OCI-LY7 (cell line): Measurements from ENCODE around the gene RGCC. TPM values are rescaled to one million over a fixed set of nuclear protein-coding genes. Genes with fewer than 3 reads are reported as not detected.

ENCODE experiments used
- BruUV-seq: library from RNA; stranded (reverse); fragments of 400-500 nt; replicated peaks from 2 replicates; lab custom pipeline; 2021; lab: Mats Ljungman, UMichigan
- CTCF ChIA-PET: fragments of 300-600 bp; sonication (Branson Sonifier 250); formaldehyde crosslinking; loops from one replicate; lab custom pipeline; 2022; ENCODE audit warnings: antibody characterized with exemption; ENCODE audit not compliant: unreplicated experiment; lab: Charles Lee
- POLR2A ChIA-PET: fragments of 300-600 bp; sonication (Branson Sonifier 250); formaldehyde crosslinking; loops from one replicate; lab custom pipeline; 2022; ENCODE audit warnings: antibody characterized with exemption; lab: Charles Lee
- DNase-seq: peaks from one replicate; pipeline ENCODE4 v3.0.0-alpha.2; 2015; ENCODE audit warnings: low spot score
- H2AFZ ChIP-seq: fragments of 200-600 bp; sonication (generic), shearing (Covaris generic); 2 replicates; pipeline ENCODE4 v1.6.1; 2014; ENCODE audit warnings: mild to moderate bottlenecking, antibody characterized with exemption, low read length, moderate library complexity
- H3K27ac ChIP-seq: fragments of 200-600 bp; sonication (generic); 2 replicates; pipeline ENCODE4 v1.5.1; 2014; ENCODE audit warnings: mixed run types, low read depth, mild to moderate bottlenecking, moderate library complexity, low read length, inconsistent platforms; ENCODE audit not compliant: poor library complexity, severe bottlenecking
- H3K36me3 ChIP-seq: fragments of 200-600 bp; sonication (generic); 2 replicates; pipeline ENCODE4 v1.6.1; 2014; ENCODE audit warnings: mild to moderate bottlenecking, antibody characterized with exemption, low read length, moderate library complexity, mixed read lengths; ENCODE audit not compliant: insufficient read depth
- H3K4me1 ChIP-seq: fragments of 200-600 bp; sonication (generic); 2 replicates; pipeline ENCODE4 v1.5.1; 2014; ENCODE audit warnings: mild to moderate bottlenecking, low read length; ENCODE audit not compliant: insufficient read depth, poor library complexity, severe bottlenecking
- H3K4me2 ChIP-seq: fragments of 200-600 bp; sonication (generic); 2 replicates; pipeline ENCODE4 v1.6.1; 2014; ENCODE audit warnings: mild to moderate bottlenecking, low read length
- H3K4me3 ChIP-seq: fragments of 200-600 bp; sonication (generic); 2 replicates; pipeline ENCODE4 v1.5.1; 2014; ENCODE audit warnings: mild to moderate bottlenecking, low read depth, low read length; ENCODE audit not compliant: poor library complexity, severe bottlenecking
- H3K79me2 ChIP-seq: fragments of 200-600 bp; sonication (generic); 2 replicates; pipeline ENCODE4 v1.6.1; 2016; ENCODE audit warnings: low read depth, mild to moderate bottlenecking, low read length, moderate library complexity, mixed read lengths; ENCODE audit not compliant: insufficient read depth
- H3K9me2 ChIP-seq: fragments of 200-600 bp; sonication (generic); 2 replicates; pipeline ENCODE4 v1.6.1; 2016; ENCODE audit warnings: mild to moderate bottlenecking, low read length, mixed read lengths; ENCODE audit not compliant: insufficient read depth
- H3K9me3 ChIP-seq: fragments of 200-600 bp; sonication (generic); 2 replicates; pipeline ENCODE4 v1.6.1; 2014; ENCODE audit warnings: mild to moderate bottlenecking, mixed run types, low read length, mixed read lengths
- H4K20me1 ChIP-seq: fragments of 200-600 bp; sonication (generic); 2 replicates; pipeline ENCODE4 v1.6.1; 2014; ENCODE audit warnings: mild to moderate bottlenecking, antibody characterized with exemption, low read length, moderate library complexity, mixed read lengths; ENCODE audit not compliant: insufficient read depth
- EZH2phosphoT487 ChIP-seq: fragments of 200-600 bp; sonication (generic); IDR thresholded peaks from 2 replicates; pipeline ENCODE4 v1.6.1; 2018; ENCODE audit warnings: low read depth, borderline replicate concordance, mild to moderate bottlenecking, mixed run types, antibody characterized with exemption, low read length, moderate library complexity, mixed read lengths
- intact Hi-C: fragments of 100-400 bp; cut with micrococcal nuclease; formaldehyde crosslinking; loops from one replicate; pipeline ENCODE4 v1.10.0; 2022; ENCODE audit not compliant: unreplicated experiment
- total RNA-seq, 2 experiments: library from RNA; depleted of rRNA in 1 of 2; stranded (reverse); fragments of >200 nt in 1 of 2; shearing (Covaris generic) in 1 of 2; gene quantifications; 2 replicates each; pipeline ENCODE4 v1.2.3, GENCODE V29; 2014 to 2022
- TF ChIP-seq, protein P1 (sequence below): fragments of 200-600 bp; sonication (generic); conservative IDR thresholded peaks from 2 replicates; pipeline ENCODE4 v1.5.1; 2014; ENCODE audit warnings: mild to moderate bottlenecking, antibody characterized with exemption, low read length, moderate library complexity, mixed read lengths

Gene RGCC
- total RNA-seq, 2 experiments from 2014 or later: 101 to 274 TPM

DNA sequence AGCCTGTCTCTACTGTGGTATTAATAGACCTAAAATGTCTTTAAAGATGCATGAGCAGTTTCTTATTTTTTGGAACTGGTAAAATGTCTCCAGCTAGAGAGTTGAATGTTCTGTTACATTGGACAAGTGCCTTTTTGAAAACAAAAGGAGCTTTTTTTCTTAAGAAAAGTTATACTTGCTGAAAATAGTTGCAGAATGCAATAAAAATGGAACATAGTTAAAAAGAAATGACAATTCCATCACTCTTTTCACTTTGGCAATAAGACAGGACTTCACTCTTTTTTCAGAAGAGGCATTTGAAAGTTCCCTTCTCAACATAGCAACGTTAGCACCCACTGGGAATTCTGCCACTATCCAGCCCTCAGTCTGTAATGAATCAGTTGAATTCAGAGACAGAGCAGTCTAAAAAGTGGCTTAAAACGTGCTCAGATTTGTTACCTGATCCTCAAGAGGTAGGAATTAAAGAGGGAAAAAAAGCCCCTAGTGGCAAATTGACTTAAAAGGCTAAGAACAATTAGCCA, 10.1 kb downstream of the RGCC start:
- Histone ChIP-seq H4K20me1 (no peaks in the 10 kb centered on the region), H3K36me3 (peaks cover 93% of the 10 kb centered on the region), H2AFZ (no peak overlapping the region), H3K9me2 (no peaks in the 10 kb centered on the region), H3K27ac (peak overlapping the region; percentile 95), H3K4me2 (no peak overlapping the region), H3K79me2 (peaks cover 55% of the 10 kb centered on the region), H3K4me1 (peaks cover 50% of the 10 kb centered on the region), H3K9me3 (no peaks in the 10 kb centered on the region), H3K4me3 (no peak overlapping the region)
- CTCF ChIA-PET: interaction anchor here (0.8 kb wide), 1 partner anchor 23 kb away, joined by 5 read pairs; no protein-coding TSS in a partner anchor
- TF ChIP-seq, protein P1, sequence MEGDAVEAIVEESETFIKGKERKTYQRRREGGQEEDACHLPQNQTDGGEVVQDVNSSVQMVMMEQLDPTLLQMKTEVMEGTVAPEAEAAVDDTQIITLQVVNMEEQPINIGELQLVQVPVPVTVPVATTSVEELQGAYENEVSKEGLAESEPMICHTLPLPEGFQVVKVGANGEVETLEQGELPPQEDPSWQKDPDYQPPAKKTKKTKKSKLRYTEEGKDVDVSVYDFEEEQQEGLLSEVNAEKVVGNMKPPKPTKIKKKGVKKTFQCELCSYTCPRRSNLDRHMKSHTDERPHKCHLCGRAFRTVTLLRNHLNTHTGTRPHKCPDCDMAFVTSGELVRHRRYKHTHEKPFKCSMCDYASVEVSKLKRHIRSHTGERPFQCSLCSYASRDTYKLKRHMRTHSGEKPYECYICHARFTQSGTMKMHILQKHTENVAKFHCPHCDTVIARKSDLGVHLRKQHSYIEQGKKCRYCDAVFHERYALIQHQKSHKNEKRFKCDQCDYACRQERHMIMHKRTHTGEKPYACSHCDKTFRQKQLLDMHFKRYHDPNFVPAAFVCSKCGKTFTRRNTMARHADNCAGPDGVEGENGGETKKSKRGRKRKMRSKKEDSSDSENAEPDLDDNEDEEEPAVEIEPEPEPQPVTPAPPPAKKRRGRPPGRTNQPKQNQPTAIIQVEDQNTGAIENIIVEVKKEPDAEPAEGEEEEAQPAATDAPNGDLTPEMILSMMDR: peak; percentile 49
- TF ChIP-seq EZH2phosphoT487: no peak
- no TSS peak for BruUV-seq
- no peak for DNase-seq
- intact Hi-C loops: loop anchor here (5.0 to 10.0 kb wide), 2 partner anchors 335 to 807 kb away; partner anchors contain the start of genes AKAP11 and KBTBD6
- POLR2A ChIA-PET: interaction anchor here (0.5 to 1.7 kb wide), 6 partner anchors 19 to 831 kb away, joined by 4 to 8 read pairs (median 6); no protein-coding TSS in a partner anchor

DNA sequence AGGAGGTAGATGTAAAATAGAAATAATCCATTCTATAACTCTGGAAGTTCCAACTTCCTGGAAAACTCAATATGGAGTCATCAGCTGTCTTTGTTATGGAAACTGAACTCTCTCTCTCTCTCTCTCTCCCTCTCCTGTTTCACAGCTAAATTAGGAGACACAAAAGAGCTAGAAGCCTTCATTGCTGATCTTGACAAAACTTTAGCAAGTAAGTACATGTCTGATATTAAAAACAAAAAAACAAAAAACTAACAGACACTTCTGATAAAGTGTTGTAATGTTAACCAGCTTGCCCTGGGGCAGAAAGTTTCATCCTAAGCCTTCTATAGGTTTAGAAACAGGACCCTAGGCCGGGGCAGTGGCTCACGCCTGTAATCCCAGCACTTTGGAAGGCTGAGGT, 11.3 kb downstream of the RGCC start:
- Histone ChIP-seq H4K20me1 (no peaks in the 10 kb centered on the region), H2AFZ (no peak overlapping the region), H3K4me3 (no peak overlapping the region), H3K4me2 (no peak overlapping the region), H3K9me2 (no peaks in the 10 kb centered on the region), H3K79me2 (peaks cover 45% of the 10 kb centered on the region), H3K4me1 (peaks cover 39% of the 10 kb centered on the region), H3K9me3 (0 out of 2 replicates have a peak, but pooled peaks cover 6% of the 10 kb centered on the region), H3K36me3 (peaks cover 94% of the 10 kb centered on the region), H3K27ac (no peak overlapping the region)
- POLR2A ChIA-PET: interaction anchor here (0.6 kb wide), 1 partner anchor 527 kb away, joined by 3 read pairs; no protein-coding TSS in a partner anchor
- BruUV-seq: no TSS peak
- intact Hi-C loops: loop anchor here (5.0 to 10.0 kb wide), 2 partner anchors 336 to 806 kb away; partner anchors contain the start of genes AKAP11 and KBTBD6
- CTCF ChIA-PET: no interaction called here
- no peak for TF ChIP-seq EZH2phosphoT487
- TF ChIP-seq, protein P1: no peak
- DNase-seq: no peak

DNA sequence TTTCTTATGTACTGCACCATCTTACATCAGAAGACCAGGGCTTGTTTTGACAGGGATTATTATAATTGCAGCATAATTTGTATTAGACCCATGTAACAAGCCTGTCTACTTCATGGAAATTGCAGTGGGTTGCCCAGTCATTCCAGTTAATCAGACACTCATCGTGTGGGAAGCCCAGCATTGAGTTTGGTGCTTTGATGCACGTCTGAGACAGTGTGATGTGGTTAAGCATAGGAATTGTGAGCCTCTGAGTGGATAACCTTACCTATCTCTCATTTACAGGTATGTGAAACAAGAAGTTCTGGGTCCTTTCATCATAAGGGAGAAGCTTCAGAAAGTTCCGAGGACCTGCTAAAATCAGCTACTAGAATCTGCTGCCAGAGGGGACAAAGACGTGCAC, 12.8 kb downstream of the RGCC start:
- intact Hi-C loops: no loop called here
- H3K4me2 ChIP-seq: no peak overlapping the region
- peaks cover 23% of the 10 kb centered on the region for H3K4me1 ChIP-seq
- H2AFZ ChIP-seq: no peak overlapping the region
- no peak for TF ChIP-seq EZH2phosphoT487
- TF ChIP-seq, protein P1: no peak
- no peaks in the 10 kb centered on the region for H3K9me2 ChIP-seq
- ChIA-PET POLR2A (interaction anchor here (0.5 to 2.0 kb wide), 4 partner anchors 10 to 477 kb away, joined by 5 to 10 read pairs (median 6); no protein-coding TSS in a partner anchor), CTCF (interaction anchor here (1.4 kb wide), 1 partner anchor 22 kb away, joined by 4 read pairs; no protein-coding TSS in a partner anchor)
- H3K9me3 ChIP-seq: 0 out of 2 replicates have a peak, but pooled peaks cover 10% of the 10 kb centered on the region
- BruUV-seq: no TSS peak
- H3K4me3 ChIP-seq: no peak overlapping the region
- peaks cover 86% of the 10 kb centered on the region for H3K36me3 ChIP-seq
- peaks cover 30% of the 10 kb centered on the region for H3K79me2 ChIP-seq
- H4K20me1 ChIP-seq: no peaks in the 10 kb centered on the region
- H3K27ac ChIP-seq: peak overlapping the region; percentile 6
- DNase-seq: no peak
